Thoracic aorta (tissue), 2 donors: Measurements from ENCODE around the gene LRRC56. TPM values are rescaled to one million over a fixed set of nuclear protein-coding genes. Genes with fewer than 3 reads are reported as not detected.

Source experiments
- ATAC-seq: fragments of 150-250 bp; one replicate; pipeline ENCODE4 v1.8.0; 2017; ENCODE audit warnings: low read depth; ENCODE audit not compliant: insufficient number of reproducible peaks, low FRiP score
- DNase-seq: peaks from one replicate; pipeline ENCODE4 v3.0.0-alpha.2; 2020; ENCODE audit warnings: low spot score
- H3K27ac ChIP-seq, 2 donors: fragments of 200-600 bp; sonication (generic); 1 replicate in 1 of 2; 2 replicates in 1 of 2; pipeline ENCODE4 v1.5.1; 2016; ENCODE audit warnings: mild to moderate bottlenecking in 2 of 2, moderate library complexity in 2 of 2
- H3K27me3 ChIP-seq: fragments of 200-600 bp; sonication (generic); replicated peaks from 2 replicates; pipeline ENCODE4 v1.6.0; 2016; ENCODE audit warnings: mild to moderate bottlenecking; ENCODE audit not compliant: insufficient read depth
- H3K36me3 ChIP-seq: fragments of 200-600 bp; sonication (generic); one replicate; pipeline ENCODE4 v1.5.1; 2016
- H3K4me1 ChIP-seq, 2 donors: fragments of 200-600 bp; sonication (generic); 1 replicate in 1 of 2; 2 replicates in 1 of 2; pipeline versions ENCODE4 v1.5.1 to v1.6.0; 2016; ENCODE audit warnings: low read depth in 2 of 2, mild to moderate bottlenecking in 1 of 2; ENCODE audit not compliant: control insufficient read depth in 1 of 2
- H3K4me3 ChIP-seq: fragments of 200-600 bp; sonication (generic); 2 replicates; pipeline ENCODE4 v1.5.1; 2016; ENCODE audit warnings: mild to moderate bottlenecking
- H3K9me3 ChIP-seq: fragments of 200-600 bp; sonication (generic); 2 replicates; pipeline ENCODE4 v1.5.1; 2016
- CTCF ChIP-seq: fragments of 200-600 bp; sonication (generic); IDR thresholded peaks from one replicate; pipeline ENCODE4 v1.5.1; 2019; ENCODE audit warnings: antibody characterized with exemption
- total RNA-seq, 2 donors: library from RNA; depleted of rRNA; stranded (reverse); fragments of >200 nt; gene quantifications; one replicate each; pipeline versions ENCODE4 v1.1.0 to v1.2.3, GENCODE V29; 2016

LRRC56 gene
- total RNA-seq, 2 donors from 2014 or later, result 0.41 TPM; not detected in 1

DNA sequence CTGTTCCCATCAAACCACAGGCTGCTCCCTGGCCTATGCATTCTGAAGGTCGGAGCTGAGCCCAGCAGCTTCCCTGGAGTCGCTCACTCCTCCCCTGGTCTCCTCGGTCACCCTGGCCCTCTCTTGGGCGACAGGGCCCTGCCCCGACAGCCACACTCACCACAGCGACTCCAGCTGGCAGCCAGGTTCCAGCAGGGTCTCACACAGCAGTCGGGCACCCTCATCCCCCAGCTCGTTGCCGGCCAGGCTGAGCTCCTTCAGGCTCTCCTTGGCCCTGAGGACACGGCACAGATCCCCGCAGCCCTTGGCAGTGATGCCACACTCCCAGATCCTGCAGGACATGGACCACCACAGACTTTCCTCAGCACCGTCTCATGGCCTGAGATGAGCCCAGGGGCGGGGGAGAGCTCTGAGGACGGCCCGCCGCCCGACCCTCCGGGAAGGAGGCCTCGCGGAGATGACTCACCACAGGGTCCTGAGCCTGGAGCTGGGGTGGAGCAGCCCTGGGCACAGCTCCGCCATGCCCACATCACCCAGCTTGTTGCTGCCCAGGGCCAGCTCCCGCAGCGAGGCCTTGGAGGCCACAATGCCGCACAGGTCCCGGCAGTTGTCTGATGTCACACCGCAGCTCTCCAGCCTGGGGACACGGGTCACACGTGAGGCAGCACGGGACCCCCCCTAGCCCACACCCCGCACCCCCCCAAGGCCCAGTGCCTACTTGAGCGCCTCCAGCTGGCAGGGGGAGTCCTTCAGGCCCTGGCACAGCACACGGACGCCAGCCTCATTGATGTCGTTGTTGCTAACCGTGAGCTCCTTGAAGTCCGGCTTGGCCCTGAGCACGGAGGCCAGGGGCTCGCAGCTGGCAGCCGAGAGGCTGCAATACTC is 38.8 kb upstream of the LRRC56 start:
- Histone ChIP-seq H3K27me3 (no peaks in the 10 kb centered on the region), H3K36me3 (peaks cover 55% of the 10 kb centered on the region), H3K9me3 (no peaks in the 10 kb centered on the region), H3K27ac (no peak overlapping the region), H3K4me3 (no peak overlapping the region), H3K4me1 (peaks cover 3 to 5% of the 10 kb centered on the region in 2 donors)
- ATAC-seq (no peak), DNase-seq (no peak)
- TF ChIP-seq CTCF, result no peak

GRCh38 chr11:499201-500076 is 37.9 kb upstream of the LRRC56 start:
- peaks cover 50% of the 10 kb centered on the region for H3K36me3 ChIP-seq
- no peaks in the 10 kb centered on the region for H3K9me3 ChIP-seq
- ATAC-seq, result no peak
- DNase-seq, result no peak
- H3K27ac ChIP-seq, result no peak overlapping the region
- no peaks in the 10 kb centered on the region for H3K27me3 ChIP-seq
- peaks cover 7 to 14% of the 10 kb centered on the region in 2 donors for H3K4me1 ChIP-seq
- H3K4me3 ChIP-seq, result no peak overlapping the region
- TF ChIP-seq CTCF, result no peak

DNA sequence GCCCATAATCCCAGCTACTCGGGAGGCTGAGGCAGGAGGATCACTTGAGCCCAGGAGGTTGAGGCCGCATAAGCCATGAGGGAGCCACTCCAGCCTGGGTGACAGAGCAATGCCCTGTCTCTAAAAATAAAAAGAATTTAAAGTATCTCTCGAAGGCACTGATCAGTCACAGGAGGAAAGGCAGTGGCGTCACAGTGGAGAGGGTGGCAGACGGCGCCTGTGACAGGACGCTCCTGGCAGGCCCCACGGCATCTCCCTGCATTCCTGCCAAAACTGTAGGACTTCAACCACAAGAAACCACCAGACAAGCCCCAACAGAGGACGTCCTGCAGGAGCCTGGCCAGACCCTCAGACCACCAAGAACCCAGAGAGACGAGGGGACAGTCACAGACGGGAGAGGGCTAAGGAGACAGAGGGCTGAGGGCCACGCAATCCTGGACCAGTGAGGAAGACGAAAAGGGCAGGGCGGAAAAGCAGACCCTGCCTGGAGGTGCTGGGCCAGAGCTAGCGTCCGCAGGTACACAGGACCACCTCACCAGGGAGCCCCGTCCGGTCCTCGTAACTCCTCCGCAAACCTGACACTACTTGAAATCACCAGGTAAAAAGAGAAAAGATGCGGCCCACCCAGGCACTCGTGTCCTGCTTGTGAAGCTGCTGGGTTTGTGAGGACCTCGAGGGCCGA is 36.2 kb upstream of the LRRC56 start:
- H3K4me1 ChIP-seq, result peaks cover 19 to 31% of the 10 kb centered on the region in 2 donors
- no peaks in the 10 kb centered on the region for H3K27me3 ChIP-seq
- no peaks in the 10 kb centered on the region for H3K9me3 ChIP-seq
- H3K36me3 ChIP-seq, result peaks cover 37% of the 10 kb centered on the region
- no peak overlapping the region for H3K4me3 ChIP-seq
- DNase-seq (no peak), ATAC-seq (no peak)
- TF ChIP-seq CTCF, result no peak
- H3K27ac ChIP-seq, result no peak overlapping the region

DNA sequence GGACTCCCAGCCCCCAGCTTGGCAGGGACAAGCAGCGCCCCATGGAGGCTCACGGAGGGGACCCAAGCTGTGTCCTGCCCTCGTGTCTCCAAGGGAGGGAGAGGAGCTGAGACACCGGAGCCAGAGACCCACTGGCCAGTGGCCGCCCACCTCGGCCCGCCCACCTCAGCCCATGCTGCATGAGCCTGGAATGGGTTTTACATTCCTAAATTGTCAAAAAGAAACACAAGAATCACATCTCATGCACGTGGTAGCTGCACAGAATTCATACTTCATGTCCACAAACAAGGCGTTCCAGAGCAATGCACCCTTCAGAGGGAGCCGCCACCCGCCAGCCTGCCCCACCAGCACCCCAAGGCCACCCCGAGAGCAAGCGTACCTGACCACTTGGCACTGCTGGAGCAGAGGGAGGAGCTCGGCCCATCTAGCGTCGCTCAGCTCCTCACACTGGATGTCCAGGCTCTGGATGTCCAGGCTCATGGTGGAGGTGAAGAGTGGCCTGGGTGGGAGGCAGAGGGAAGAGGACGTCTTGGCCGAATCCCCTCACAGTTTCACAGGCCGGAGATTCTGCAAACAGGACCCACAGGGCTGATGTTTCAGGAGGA is 35.5 kb upstream of the LRRC56 start:
- no peak for TF ChIP-seq CTCF
- ATAC-seq (no peak), DNase-seq (no peak)
- Histone ChIP-seq H3K27me3 (no peaks in the 10 kb centered on the region), H3K36me3 (peaks cover 37% of the 10 kb centered on the region), H3K27ac (no peak overlapping the region), H3K4me3 (no peak overlapping the region), H3K4me1 (peaks cover 19 to 32% of the 10 kb centered on the region in 2 donors), H3K9me3 (no peaks in the 10 kb centered on the region)
